ENCODE results near the gene DUSP15.

DUSP15 gene

GRCh38 chr20:31859266-31859997 is 10.9 kb downstream of the DUSP15 start:
- DNase-seq: no peak

GRCh38 chr20:31858760-31859083 is 11.6 kb downstream of the DUSP15 start:
- no peak for DNase-seq

GRCh38 chr20:31857861-31858759 is 12.2 kb downstream of the DUSP15 start:
- no peak for DNase-seq

- DNase-seq: no peak
Observed at GRCh38 chr20:31856516-31856915, 13.8 kb downstream of the DUSP15 start.

GRCh38 chr20:31853481-31853880 is 16.8 kb downstream of the DUSP15 start:
- no peak for DNase-seq

- no peak for DNase-seq
Observed at GRCh38 chr20:31851240-31851955, 18.9 kb downstream of the DUSP15 start.

GRCh38 chr20:31849306-31849930 is 20.9 kb downstream of the DUSP15 start:
- no peak for DNase-seq

- no peak for DNase-seq
Observed at GRCh38 chr20:31848088-31848999, 22.0 kb downstream of the DUSP15 start.

- no peak for DNase-seq
Observed at GRCh38 chr20:31846793-31847138, 23.6 kb downstream of the DUSP15 start.

- no peak for DNase-seq
Observed at GRCh38 chr20:31845300-31845863, 24.9 kb downstream of the DUSP15 start, which contains the start of gene FOXS1. Gene FOXS1 (minus strand): TSS chr20:31845604. CDS start chr20:31845542, 62 bp downstream.

GRCh38 chr20:31844737-31845299 is 25.5 kb downstream of the DUSP15 start:
- DNase-seq: no peak

GRCh38 chr20:31843881-31844280 is 26.4 kb downstream of the DUSP15 start:
- DNase-seq: no peak

GRCh38 chr20:31843288-31843687 is 27.0 kb downstream of the DUSP15 start:
- no peak for DNase-seq

- DNase-seq: no peak
Observed at GRCh38 chr20:31842471-31843157, 27.7 kb downstream of the DUSP15 start.

- no peak for DNase-seq
Observed at GRCh38 chr20:31841928-31842327, 28.4 kb downstream of the DUSP15 start.

GRCh38 chr20:31840906-31841816 is 29.2 kb downstream of the DUSP15 start:
- DNase-seq: no peak

- no peak for DNase-seq
Observed at GRCh38 chr20:31839782-31840487, 30.4 kb downstream of the DUSP15 start.

- peak; percentile 41 for DNase-seq
Observed at GRCh38 chr20:31838646-31839292, 31.6 kb downstream of the DUSP15 start.
